ENCODE measurements around the gene CDK6.

- TF ChIP-seq CTCF (IDR thresholded peaks at IDR 0.05) (no peak), POLR2A (IDR thresholded peaks at IDR 0.05) (no peak)
Observed at GRCh38 chr7:92777993-92778392, 58.4 kb downstream of the CDK6 start.

Measured in lower leg skin (tissue), 3 donors.